ENCODE measurements around the gene ETS2. TPM values are rescaled to one million over a fixed set of nuclear protein-coding genes. Genes with fewer than 3 reads are reported as not detected.

The ETS2 gene
- total RNA-seq, 1 donor from 2014 or later, result 18.2 TPM

GRCh38 chr21:38838598-38839327 lies 33.0 kb downstream of the ETS2 start:
- TF ChIP-seq CTCF (IDR thresholded peaks at IDR 0.05), result no peak
- Mint-ChIP-seq H3K9me3 (ENCODE audit: unreplicated experiment) (no peaks in the 10 kb centered on the region), H3K36me3 (ENCODE audit: unreplicated experiment) (no peaks in the 10 kb centered on the region), H3K27me3 (ENCODE audit: unreplicated experiment) (no peaks in the 10 kb centered on the region), H3K4me1 (ENCODE audit: unreplicated experiment) (peaks cover 36% of the 10 kb centered on the region), H3K27ac (ENCODE audit: unreplicated experiment) (peak overlapping the region; percentile 84), H3K4me3 (ENCODE audit: unreplicated experiment) (no peak overlapping the region)
- DNase-seq (ENCODE audit: extremely low spot score, unreplicated experiment), result peak; percentile 51

GRCh38 chr21:38839328-38840286 lies 33.9 kb downstream of the ETS2 start:
- Mint-ChIP-seq H3K9me3 (ENCODE audit: unreplicated experiment) (no peaks in the 10 kb centered on the region), H3K4me3 (ENCODE audit: unreplicated experiment) (no peak overlapping the region), H3K4me1 (ENCODE audit: unreplicated experiment) (peaks cover 43% of the 10 kb centered on the region), H3K27ac (ENCODE audit: unreplicated experiment) (peak overlapping the region; percentile 84), H3K36me3 (ENCODE audit: unreplicated experiment) (no peaks in the 10 kb centered on the region), H3K27me3 (ENCODE audit: unreplicated experiment) (no peaks in the 10 kb centered on the region)
- DNase-seq (ENCODE audit: extremely low spot score, unreplicated experiment), result peak; percentile 70
- TF ChIP-seq CTCF (IDR thresholded peaks at IDR 0.05), result no peak

- no peaks in the 10 kb centered on the region for H3K9me3 Mint-ChIP-seq (ENCODE audit: unreplicated experiment)
- H3K27me3 Mint-ChIP-seq (ENCODE audit: unreplicated experiment), result no peaks in the 10 kb centered on the region
- TF ChIP-seq CTCF (IDR thresholded peaks at IDR 0.05), result no peak
- DNase-seq (ENCODE audit: extremely low spot score, unreplicated experiment), result peak; percentile 57
- peak overlapping the region; percentile 3 for H3K27ac Mint-ChIP-seq (ENCODE audit: unreplicated experiment)
- no peaks in the 10 kb centered on the region for H3K36me3 Mint-ChIP-seq (ENCODE audit: unreplicated experiment)
- H3K4me1 Mint-ChIP-seq (ENCODE audit: unreplicated experiment), result peaks cover 46% of the 10 kb centered on the region
- no peak overlapping the region for H3K4me3 Mint-ChIP-seq (ENCODE audit: unreplicated experiment)
Measured at GRCh38 chr21:38840456-38841300, 34.9 kb downstream of the ETS2 start.

- H3K4me3 Mint-ChIP-seq (ENCODE audit: unreplicated experiment), result no peak overlapping the region
- no peaks in the 10 kb centered on the region for H3K9me3 Mint-ChIP-seq (ENCODE audit: unreplicated experiment)
- DNase-seq (ENCODE audit: extremely low spot score, unreplicated experiment), result peak; percentile 21
- no peaks in the 10 kb centered on the region for H3K27me3 Mint-ChIP-seq (ENCODE audit: unreplicated experiment)
- H3K27ac Mint-ChIP-seq (ENCODE audit: unreplicated experiment), result no peak overlapping the region
- peaks cover 46% of the 10 kb centered on the region for H3K4me1 Mint-ChIP-seq (ENCODE audit: unreplicated experiment)
- H3K36me3 Mint-ChIP-seq (ENCODE audit: unreplicated experiment), result no peaks in the 10 kb centered on the region
- no peak for TF ChIP-seq CTCF (IDR thresholded peaks at IDR 0.05)
Measured at GRCh38 chr21:38841472-38841871, 35.7 kb downstream of the ETS2 start.
